ENCODE results near the gene DCAF17. TPM values are rescaled to one million over a fixed set of nuclear protein-coding genes. Genes with fewer than 3 reads are reported as not detected.
"Not testable (repeated sequence)": the region's sequence is repeated elsewhere in the genome, so short reads cannot be mapped to it uniquely, and the experiment has no call there.

Gene DCAF17
- total and polyA plus RNA-seq, 2 donors (not counting 1 experiment from before 2014, with no cell fraction given), result 8.8 to 29.4 TPM

- no peak overlapping the region for H3K4me3 Mint-ChIP-seq
- intact Hi-C loops (cut with micrococcal nuclease), result no loop called here
- H3K4me1 ChIP-seq (ENCODE audit: control insufficient read depth in 2 of 2, insufficient read depth in 2 of 2, low read length in 2 of 2), result no peaks in the 10 kb centered on the region
- WGBS (ENCODE audit: insufficient coverage), result no CpG with 5 or more reads among the region's 1 CpG
- no peak overlapping the region for H3K27ac Mint-ChIP-seq
- peaks cover 0 to 5% (median 0%) of the 10 kb centered on the region in 3 donors for H3K9me3 ChIP-seq (ENCODE audit: control extremely low read depth in 1 of 3, control insufficient read depth in 2 of 3, insufficient read depth in 1 of 3, low read length in 2 of 3)
- no peaks in the 10 kb centered on the region for H3K36me3 ChIP-seq (replicated peaks in 1 of 2; ENCODE audit: control extremely low read depth in 1 of 2, control insufficient read depth in 1 of 2, extremely low read depth in 1 of 2, insufficient read depth in 2 of 2, low read length in 1 of 2)
- no peak overlapping the region for H3K4me2 ChIP-seq (replicated peaks; ENCODE audit: low read depth, low read length, poor library complexity, severe bottlenecking)
- H2AFZ ChIP-seq (ENCODE audit: insufficient read depth, low read depth, low read length, poor library complexity, severe bottlenecking), result no peak overlapping the region
- no peak overlapping the region for H3K9ac ChIP-seq (ENCODE audit: low read length)
- TF ChIP-seq, protein P1, sequence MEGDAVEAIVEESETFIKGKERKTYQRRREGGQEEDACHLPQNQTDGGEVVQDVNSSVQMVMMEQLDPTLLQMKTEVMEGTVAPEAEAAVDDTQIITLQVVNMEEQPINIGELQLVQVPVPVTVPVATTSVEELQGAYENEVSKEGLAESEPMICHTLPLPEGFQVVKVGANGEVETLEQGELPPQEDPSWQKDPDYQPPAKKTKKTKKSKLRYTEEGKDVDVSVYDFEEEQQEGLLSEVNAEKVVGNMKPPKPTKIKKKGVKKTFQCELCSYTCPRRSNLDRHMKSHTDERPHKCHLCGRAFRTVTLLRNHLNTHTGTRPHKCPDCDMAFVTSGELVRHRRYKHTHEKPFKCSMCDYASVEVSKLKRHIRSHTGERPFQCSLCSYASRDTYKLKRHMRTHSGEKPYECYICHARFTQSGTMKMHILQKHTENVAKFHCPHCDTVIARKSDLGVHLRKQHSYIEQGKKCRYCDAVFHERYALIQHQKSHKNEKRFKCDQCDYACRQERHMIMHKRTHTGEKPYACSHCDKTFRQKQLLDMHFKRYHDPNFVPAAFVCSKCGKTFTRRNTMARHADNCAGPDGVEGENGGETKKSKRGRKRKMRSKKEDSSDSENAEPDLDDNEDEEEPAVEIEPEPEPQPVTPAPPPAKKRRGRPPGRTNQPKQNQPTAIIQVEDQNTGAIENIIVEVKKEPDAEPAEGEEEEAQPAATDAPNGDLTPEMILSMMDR (IDR thresholded peaks at IDR 0.05), result peak; percentile 44
- TF ChIP-seq EZH2 (IDR thresholded peaks at IDR 0.05; ENCODE audit: borderline replicate concordance, insufficient read depth, low read depth, low read length, poor library complexity, severe bottlenecking), result no peak
- no peaks in the 10 kb centered on the region for H3K4me1 Mint-ChIP-seq
- no peaks in the 10 kb centered on the region for H3K79me2 ChIP-seq (ENCODE audit: control insufficient read depth, insufficient read depth, low read length)
- H3K27ac ChIP-seq (ENCODE audit: low read length in 2 of 2), result no peak overlapping the region
- no peak overlapping the region for H3K4me3 ChIP-seq (ENCODE audit: control extremely low read depth in 1 of 5, extremely low read depth in 1 of 5, insufficient read depth in 1 of 5, low read depth in 2 of 5, low read length in 4 of 5)
- ChIA-PET POLR2A (interaction anchor here (0.7 kb wide), 1 partner anchor 23 kb away, joined by 7 read pairs; no protein-coding TSS in a partner anchor), CTCF (interaction anchor here (0.6 kb wide), 1 partner anchor 260 kb away, joined by 3 read pairs; no protein-coding TSS in a partner anchor)
- peaks cover 6% of the 10 kb centered on the region for H3K9me3 Mint-ChIP-seq (ENCODE audit: insufficient read depth)
- H4K20me1 ChIP-seq (ENCODE audit: control insufficient read depth, insufficient read depth, low read length, poor library complexity, severe bottlenecking), result no peaks in the 10 kb centered on the region
- ATAC-seq (ENCODE audit: low read depth), result no peak
- no peak for DNase-seq
- H3K27me3 ChIP-seq (replicated peaks in 1 of 4; ENCODE audit: control extremely low read depth in 1 of 4, control insufficient read depth in 3 of 4, insufficient read depth in 4 of 4, low read length in 3 of 4), result peaks cover 0 to 4% (median 2%) of the 10 kb centered on the region in 4 experiments
- peaks cover 26% of the 10 kb centered on the region for H3K27me3 Mint-ChIP-seq
These were observed 95.9 kb downstream of the DCAF17 start for GRCh38 chr2:171529914-171530313.

DNA sequence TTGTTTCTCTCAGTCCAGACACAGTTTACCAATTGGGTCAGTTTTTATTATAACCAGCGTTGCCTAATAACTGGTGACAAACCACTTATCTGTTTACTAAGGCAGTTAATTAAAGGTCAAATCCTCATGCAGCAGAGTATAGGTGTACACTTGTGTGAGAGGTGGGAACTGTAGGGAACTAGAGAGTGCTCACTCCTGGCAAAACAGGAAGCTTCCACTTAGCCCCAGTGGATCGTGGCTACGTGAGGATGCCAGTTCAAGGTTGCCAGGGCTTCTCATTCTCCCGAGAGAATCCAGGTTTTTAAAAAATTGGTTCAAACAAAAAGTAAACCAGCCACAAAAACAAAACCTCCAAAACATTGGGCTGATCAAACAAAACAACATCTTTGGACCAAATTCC lies 96.4 kb downstream of the DCAF17 start:
- ATAC-seq (ENCODE audit: low read depth), result no peak
- CTCF ChIA-PET, result interaction anchor here (0.6 kb wide), 1 partner anchor 260 kb away, joined by 3 read pairs; no protein-coding TSS in a partner anchor
- H3K4me1 Mint-ChIP-seq, result no peaks in the 10 kb centered on the region

GRCh38 chr2:171530859-171531258 lies 96.8 kb downstream of the DCAF17 start:
- H3K9ac ChIP-seq (ENCODE audit: low read length); intact Hi-C loops (cut with micrococcal nuclease); H3K9me3 Mint-ChIP-seq (ENCODE audit: insufficient read depth); H2AFZ ChIP-seq (ENCODE audit: insufficient read depth, low read depth, low read length, poor library complexity, severe bottlenecking); H3K36me3 ChIP-seq (replicated peaks in 1 of 2; ENCODE audit: control extremely low read depth in 1 of 2, control insufficient read depth in 1 of 2, extremely low read depth in 1 of 2, insufficient read depth in 2 of 2, low read length in 1 of 2); H3K79me2 ChIP-seq (ENCODE audit: control insufficient read depth, insufficient read depth, low read length); H3K27me3 ChIP-seq (replicated peaks in 1 of 4; ENCODE audit: control extremely low read depth in 1 of 4, control insufficient read depth in 3 of 4, insufficient read depth in 4 of 4, low read length in 3 of 4); H4K20me1 ChIP-seq (ENCODE audit: control insufficient read depth, insufficient read depth, low read length, poor library complexity, severe bottlenecking); H3K4me1 ChIP-seq (ENCODE audit: control insufficient read depth in 2 of 2, insufficient read depth in 2 of 2, low read length in 2 of 2); DNase-seq; H3K4me3 Mint-ChIP-seq; H3K27ac ChIP-seq (ENCODE audit: low read length in 2 of 2); H3K4me2 ChIP-seq (replicated peaks; ENCODE audit: low read depth, low read length, poor library complexity, severe bottlenecking); H3K4me1 Mint-ChIP-seq; CTCF ChIA-PET; H3K9me3 ChIP-seq (ENCODE audit: control extremely low read depth in 1 of 3, control insufficient read depth in 2 of 3, insufficient read depth in 1 of 3, low read length in 2 of 3); H3K4me3 ChIP-seq (ENCODE audit: control extremely low read depth in 1 of 5, extremely low read depth in 1 of 5, insufficient read depth in 1 of 5, low read depth in 2 of 5, low read length in 4 of 5); H3K27ac Mint-ChIP-seq; ATAC-seq (ENCODE audit: low read depth): not testable (repeated sequence)
- H3K27me3 Mint-ChIP-seq, result peaks cover 19% of the 10 kb centered on the region
- POLR2A ChIA-PET, result interaction anchor here (0.6 kb wide), 1 partner anchor 448 kb away, joined by 4 read pairs; no protein-coding TSS in a partner anchor
- no CpG with 5 or more reads among the region's 1 CpG for WGBS (ENCODE audit: insufficient coverage)

More for the DNA sequence above, 96.4 kb downstream of the DCAF17 start:
- Mint-ChIP-seq H3K4me3 (no peak overlapping the region), H3K27me3 (peaks cover 21% of the 10 kb centered on the region), H3K27ac (no peak overlapping the region), H3K9me3 (ENCODE audit: insufficient read depth) (peaks cover 6% of the 10 kb centered on the region)
- no peak for TF ChIP-seq EZH2 (IDR thresholded peaks at IDR 0.05; ENCODE audit: borderline replicate concordance, insufficient read depth, low read depth, low read length, poor library complexity, severe bottlenecking)
- TF ChIP-seq, protein P1 (IDR thresholded peaks at IDR 0.05), result no peak
- H3K4me3 ChIP-seq (ENCODE audit: control extremely low read depth in 1 of 5, extremely low read depth in 1 of 5, insufficient read depth in 1 of 5, low read depth in 2 of 5, low read length in 4 of 5), result no peak overlapping the region
- no peaks in the 10 kb centered on the region for H4K20me1 ChIP-seq (ENCODE audit: control insufficient read depth, insufficient read depth, low read length, poor library complexity, severe bottlenecking)
- no peak overlapping the region for H3K4me2 ChIP-seq (replicated peaks; ENCODE audit: low read depth, low read length, poor library complexity, severe bottlenecking)
- no peak overlapping the region for H3K9ac ChIP-seq (ENCODE audit: low read length)
- no peak for DNase-seq
- H2AFZ ChIP-seq (ENCODE audit: insufficient read depth, low read depth, low read length, poor library complexity, severe bottlenecking), result no peak overlapping the region
- peaks cover 0 to 5% (median 0%) of the 10 kb centered on the region in 3 donors for H3K9me3 ChIP-seq (ENCODE audit: control extremely low read depth in 1 of 3, control insufficient read depth in 2 of 3, insufficient read depth in 1 of 3, low read length in 2 of 3)
- POLR2A ChIA-PET, result no interaction called here
- H3K27ac ChIP-seq (ENCODE audit: low read length in 2 of 2), result no peak overlapping the region
- intact Hi-C loops (cut with micrococcal nuclease), result no loop called here
- no peaks in the 10 kb centered on the region for H3K4me1 ChIP-seq (ENCODE audit: control insufficient read depth in 2 of 2, insufficient read depth in 2 of 2, low read length in 2 of 2)
- peaks cover 0 to 4% (median 2%) of the 10 kb centered on the region in 4 experiments for H3K27me3 ChIP-seq (replicated peaks in 1 of 4; ENCODE audit: control extremely low read depth in 1 of 4, control insufficient read depth in 3 of 4, insufficient read depth in 4 of 4, low read length in 3 of 4)
- H3K36me3 ChIP-seq (replicated peaks in 1 of 2; ENCODE audit: control extremely low read depth in 1 of 2, control insufficient read depth in 1 of 2, extremely low read depth in 1 of 2, insufficient read depth in 2 of 2, low read length in 1 of 2), result no peaks in the 10 kb centered on the region
- WGBS (ENCODE audit: insufficient coverage), result no CpG with 5 or more reads among the region's 4 CpGs
- H3K79me2 ChIP-seq (ENCODE audit: control insufficient read depth, insufficient read depth, low read length), result no peaks in the 10 kb centered on the region
